Measurements from ENCODE around the gene CCDC158. TPM values are rescaled to one million over a fixed set of nuclear protein-coding genes. Genes with fewer than 3 reads are reported as not detected.

Gene CCDC158
- total RNA-seq (under 1 TPM in 3 of 4 donors, not detected in 1; 0.17 to 0.32 (median 0.17) TPM), polyA plus RNA-seq (not detected)
- long read RNA-seq, donor 1 = 0 reads
- long read RNA-seq, donor 2 = 0 reads

DNA sequence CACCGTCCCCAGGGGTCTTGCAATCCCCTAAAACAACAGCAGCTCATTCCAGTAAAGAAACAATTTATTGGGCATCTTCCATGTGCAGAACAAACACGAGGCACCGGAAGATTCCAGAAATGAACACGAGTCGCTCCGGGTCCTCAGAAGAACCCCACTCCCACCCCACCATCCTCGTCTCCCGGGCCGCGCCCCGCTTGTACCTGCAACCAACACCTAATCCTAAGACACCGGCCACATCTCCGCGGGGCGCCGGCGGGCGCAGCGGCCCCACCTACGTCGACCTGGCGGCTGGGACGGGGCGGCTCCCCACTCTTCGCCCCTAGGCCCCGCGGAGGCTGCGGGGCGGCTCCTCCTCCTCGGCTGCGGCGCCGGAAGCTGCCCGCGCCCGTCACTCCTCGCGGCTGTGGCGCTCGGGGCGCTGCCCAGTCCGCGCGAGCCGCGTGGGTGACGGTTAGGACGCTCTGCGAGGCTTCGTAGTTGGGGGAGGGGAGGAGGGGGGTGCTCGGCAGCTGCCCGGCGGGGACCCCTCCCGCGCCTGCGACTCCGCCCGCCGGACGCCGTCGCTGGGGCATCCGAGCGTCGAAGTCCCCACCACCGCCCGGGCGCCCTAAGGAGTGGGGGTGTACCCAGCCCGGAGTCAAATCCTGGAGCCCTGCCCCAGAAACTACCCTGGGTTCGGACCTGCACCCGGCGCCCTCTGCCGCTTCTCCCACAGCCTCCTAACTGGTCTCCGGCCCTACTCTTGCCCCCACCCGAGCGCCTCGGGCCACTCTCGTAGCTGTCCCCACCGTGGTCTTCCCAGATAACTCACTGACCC, at the start of gene CCDC158:
Gene CCDC158, minus strand, starts transcription at position 380 of the 820 bp plus-strand sequence. CDS start 17,934 bp downstream, outside the sequence.
- intact Hi-C loops (cut with DNase I) = loop anchor here in 1 of 2 donors (10.0 kb wide), 2 partner anchors 106 to 236 kb away; no protein-coding TSS in a partner anchor
- H3K27me3 ChIP-seq (ENCODE audit: insufficient read depth in 3 of 3, low read length in 2 of 3) = peaks cover 0 to 11% (median 0%) of the 10 kb centered on the region in 3 donors
- DNase-seq (peak; percentile 28 to 54), ATAC-seq (peak; percentile 75 to 88 (median 86))
- peak within 1 kb of the TSS; percentile 75 for H3K4me3 ChIP-seq
- 6 to 21% (median 9%) methylated on average over 21 to 79 of the region's 79 CpGs for WGBS, 3 donors
- no peaks in the 10 kb centered on the region for H3K9me3 ChIP-seq
- H3K36me3 ChIP-seq (ENCODE audit: insufficient read depth in 1 of 2, low read depth in 1 of 2) = no peaks in the 10 kb centered on the region
- peaks cover under 1% of the 10 kb centered on the region for H3K4me1 ChIP-seq
- H3K27ac ChIP-seq = no peak within 1 kb of the TSS
- no peak for TF ChIP-seq CTCF (IDR thresholded peaks at IDR 0.05)

DNA sequence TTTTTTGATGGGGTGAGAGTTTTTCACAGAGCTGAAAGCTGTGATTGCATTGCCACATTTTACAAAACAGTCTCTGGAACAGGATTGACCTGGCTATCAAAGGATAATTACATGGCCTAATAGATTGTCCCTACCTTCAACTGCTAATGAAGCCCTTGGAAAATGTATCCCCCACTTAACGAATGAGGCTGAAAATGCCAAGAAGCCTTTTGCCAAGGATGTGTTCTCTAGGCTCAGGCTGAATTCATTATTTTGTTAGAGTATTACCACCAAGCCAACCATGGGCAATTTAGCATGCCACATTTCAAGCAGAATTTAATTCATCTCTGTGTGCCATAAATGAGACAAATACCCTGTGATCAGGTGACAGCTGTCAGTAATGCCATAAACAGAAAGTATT, 49.6 kb upstream of the CCDC158 start:
- H3K4me1 ChIP-seq = no peaks in the 10 kb centered on the region
- no peak overlapping the region for H3K27ac ChIP-seq
- TF ChIP-seq CTCF (IDR thresholded peaks at IDR 0.05) = no peak
- H3K36me3 ChIP-seq (ENCODE audit: insufficient read depth in 1 of 2, low read depth in 1 of 2) = no peaks in the 10 kb centered on the region
- intact Hi-C loops (cut with DNase I) = no loop called here
- H3K27me3 ChIP-seq (ENCODE audit: insufficient read depth in 3 of 3, low read length in 2 of 3) = no peaks in the 10 kb centered on the region
- ATAC-seq (no peak), DNase-seq (no peak)
- H3K4me3 ChIP-seq = no peak overlapping the region
- no peaks in the 10 kb centered on the region for H3K9me3 ChIP-seq
- 44 to 77% (median 47%) methylated on average over 1 of the region's 1 CpG for WGBS, 3 donors

GRCh38 chr4:76470064-76470463, 49.1 kb upstream of the CCDC158 start:
- H3K36me3 ChIP-seq (ENCODE audit: insufficient read depth in 1 of 2, low read depth in 1 of 2) = no peaks in the 10 kb centered on the region
- intact Hi-C loops (cut with DNase I) = no loop called here
- H3K4me1 ChIP-seq = no peaks in the 10 kb centered on the region

GRCh38 chr4:76463568-76463967, 42.6 kb upstream of the CCDC158 start:
- Histone ChIP-seq H3K4me1 (no peaks in the 10 kb centered on the region), H3K4me3 (no peak overlapping the region), H3K27me3 (ENCODE audit: insufficient read depth in 3 of 3, low read length in 2 of 3) (no peaks in the 10 kb centered on the region), H3K36me3 (ENCODE audit: insufficient read depth in 1 of 2, low read depth in 1 of 2) (no peaks in the 10 kb centered on the region), H3K9me3 (peaks cover 6% of the 10 kb centered on the region), H3K27ac (no peak overlapping the region)
- 94 to 100% (median 94%) methylated on average over 2 of the region's 2 CpGs for WGBS, 3 donors
- intact Hi-C loops (cut with DNase I) = no loop called here
- no peak for DNase-seq
- no peak for ATAC-seq
- TF ChIP-seq CTCF (IDR thresholded peaks at IDR 0.05) = no peak

More at GRCh38 chr4:76470064-76470463, 49.1 kb upstream of the CCDC158 start:
- no peak for TF ChIP-seq CTCF (IDR thresholded peaks at IDR 0.05)
- no peak for ATAC-seq
- Histone ChIP-seq H3K4me3 (no peak overlapping the region), H3K9me3 (no peaks in the 10 kb centered on the region), H3K27ac (no peak overlapping the region), H3K27me3 (ENCODE audit: insufficient read depth in 3 of 3, low read length in 2 of 3) (no peaks in the 10 kb centered on the region)
- no peak for DNase-seq

Data from psoas muscle (tissue), 8 donors.